IPS DF 19.7 (cell line): ENCODE results near the gene CELA2A.
"Not testable (repeated sequence)": the region's sequence is repeated elsewhere in the genome, so short reads cannot be mapped to it uniquely, and the experiment has no call there.

Source experiments
- DNase-seq: peaks from one replicate; pipeline ENCODE4 v3.0.0-alpha.2; 2013; ENCODE audit warnings: low read depth, low spot score

CELA2A gene

DNA sequence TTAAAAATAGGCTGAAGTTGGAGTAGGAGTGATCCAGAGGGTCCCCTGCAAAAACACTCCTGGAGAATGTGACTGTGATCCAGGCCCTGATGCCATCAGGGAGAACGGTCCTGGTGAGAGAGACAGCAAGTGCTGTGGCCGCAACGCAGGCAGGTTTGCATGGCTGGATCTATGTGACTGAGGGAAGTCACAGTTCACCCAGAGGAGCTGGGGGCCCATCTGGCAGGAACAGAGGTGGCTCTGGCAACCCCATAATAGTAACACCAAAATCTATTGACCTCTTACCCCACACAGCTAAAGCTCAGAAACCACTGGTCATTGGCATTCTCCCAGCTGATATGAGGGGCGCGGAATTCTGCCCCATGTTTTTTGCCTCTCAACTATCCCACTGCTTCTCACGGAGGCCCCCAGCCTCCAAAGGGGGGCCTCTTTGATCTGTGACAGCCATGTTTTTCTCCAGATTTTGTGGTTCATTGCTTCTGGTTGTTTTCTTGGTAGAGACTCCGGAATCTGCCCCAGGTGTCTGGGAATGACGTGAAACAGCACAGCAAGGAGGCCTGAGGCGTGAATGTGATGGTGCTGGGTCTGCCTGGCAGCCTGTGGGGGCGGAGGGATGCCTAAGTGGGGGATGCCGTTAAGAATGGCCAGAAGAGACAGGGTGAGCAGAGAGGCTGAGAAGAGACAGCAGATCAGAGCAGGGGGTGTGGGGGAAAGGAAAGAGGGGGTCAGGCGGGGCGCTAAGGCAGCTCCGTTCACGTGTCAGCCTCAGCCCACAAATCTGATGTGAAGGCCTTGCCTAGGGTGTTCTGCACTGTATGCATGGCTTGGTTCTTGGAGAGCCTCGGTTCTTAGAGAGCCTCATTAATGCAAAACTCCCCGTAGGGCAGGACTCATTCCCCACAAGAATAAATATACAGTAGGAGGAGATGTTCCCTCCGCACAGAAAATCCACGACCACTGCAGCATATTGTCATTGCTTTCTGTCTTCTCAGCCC lies 43.9 kb downstream of the CELA2A start:
- no peak for DNase-seq

DNA sequence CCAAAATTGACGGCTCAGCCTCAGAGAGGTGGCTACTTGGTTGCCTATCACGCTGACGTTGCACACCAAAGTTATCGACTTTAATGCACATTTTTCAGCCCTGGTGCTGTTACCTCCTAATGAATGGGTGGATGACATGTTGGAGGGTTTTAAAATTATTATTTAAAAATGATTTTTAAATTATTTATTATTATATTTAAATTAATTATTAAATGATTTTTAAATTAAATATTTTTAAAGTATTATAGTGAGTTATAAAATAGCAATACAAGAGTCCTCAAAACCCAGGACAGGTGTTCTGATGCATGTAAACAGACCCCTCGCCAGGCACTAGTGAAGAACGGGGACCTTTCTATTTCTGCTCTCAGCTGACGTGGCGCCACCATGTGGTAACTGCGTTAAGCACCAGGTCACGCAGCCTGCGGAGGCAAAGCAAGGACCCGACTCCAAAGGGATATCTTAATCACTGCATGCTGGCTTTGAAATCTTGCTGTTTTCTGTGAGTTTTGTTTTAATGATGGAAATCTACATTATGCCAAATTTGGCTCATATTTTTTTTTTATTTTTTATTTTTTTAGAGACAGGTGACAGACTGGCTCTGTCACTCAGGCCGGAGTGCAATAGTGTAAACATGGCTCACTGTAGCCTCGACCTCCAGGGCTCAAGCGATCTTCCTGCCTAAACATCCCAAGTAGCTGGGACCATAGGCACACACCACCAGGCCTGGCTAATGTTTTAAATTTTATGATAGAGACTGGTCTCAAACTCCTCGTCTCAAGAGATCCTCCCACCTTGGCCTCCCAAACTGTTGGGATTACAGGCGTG lies 44.9 kb downstream of the CELA2A start:
- peak; percentile 28 for DNase-seq

DNA sequence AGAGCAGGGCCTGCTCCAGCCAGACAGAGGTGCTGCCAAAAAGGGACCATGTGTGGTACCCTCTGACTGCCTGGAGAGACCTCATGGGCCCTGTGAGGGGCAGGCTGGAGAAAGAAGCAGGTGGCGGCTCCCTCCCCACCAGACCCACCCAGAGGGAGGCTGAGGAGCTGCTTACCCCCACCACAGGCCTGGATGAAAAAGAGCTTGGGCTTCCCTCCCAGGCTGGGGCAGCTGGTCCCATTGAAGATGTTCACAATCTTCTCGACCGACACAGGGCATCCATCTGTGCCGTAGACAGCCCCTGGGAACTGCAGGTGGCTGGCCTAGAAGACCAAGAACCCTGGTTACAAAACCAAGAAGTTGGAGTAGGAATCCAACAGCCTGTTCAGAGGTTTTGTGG lies 47.9 kb downstream of the CELA2A start:
- no peak for DNase-seq

DNA sequence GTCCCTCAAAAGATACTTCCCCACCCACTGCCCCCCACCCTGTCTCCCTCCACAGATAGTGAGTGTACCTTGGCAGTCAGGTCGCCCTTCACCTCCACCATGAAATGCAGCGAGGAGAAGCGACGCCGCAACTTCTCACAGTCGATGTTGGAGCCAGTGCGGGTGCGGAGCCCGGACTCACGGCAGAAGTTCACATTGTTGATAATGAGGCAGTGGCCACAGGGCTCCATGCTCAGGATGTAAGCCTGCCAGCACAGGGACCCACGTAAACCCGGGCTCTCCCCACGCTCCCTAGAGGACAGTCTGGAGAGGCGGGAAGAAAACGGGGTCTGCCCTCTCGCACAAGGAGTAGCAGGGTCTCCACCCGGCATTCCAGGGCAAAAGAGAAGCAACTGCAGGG lies 50.3 kb downstream of the CELA2A start:
- DNase-seq: no peak

DNA sequence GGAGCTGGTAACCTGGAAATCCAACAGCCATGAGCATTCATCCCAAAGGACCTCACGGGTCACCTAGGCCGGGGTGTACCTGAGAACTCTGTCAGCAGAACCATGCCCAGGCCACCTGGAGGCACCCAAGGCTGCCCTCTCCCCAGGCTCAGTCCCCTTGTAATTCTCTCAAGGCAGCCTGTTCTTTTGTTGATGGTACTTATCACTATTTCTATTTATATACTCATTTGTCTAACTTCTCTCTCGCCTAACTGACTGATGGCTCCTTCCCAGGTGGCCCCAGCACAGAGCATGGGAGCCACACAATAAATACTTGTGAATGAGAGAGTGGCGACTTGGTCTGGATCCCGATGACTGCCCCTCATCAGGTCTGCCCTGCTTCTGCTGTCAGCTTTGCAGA lies 50.7 kb downstream of the CELA2A start:
- no peak for DNase-seq

DNA sequence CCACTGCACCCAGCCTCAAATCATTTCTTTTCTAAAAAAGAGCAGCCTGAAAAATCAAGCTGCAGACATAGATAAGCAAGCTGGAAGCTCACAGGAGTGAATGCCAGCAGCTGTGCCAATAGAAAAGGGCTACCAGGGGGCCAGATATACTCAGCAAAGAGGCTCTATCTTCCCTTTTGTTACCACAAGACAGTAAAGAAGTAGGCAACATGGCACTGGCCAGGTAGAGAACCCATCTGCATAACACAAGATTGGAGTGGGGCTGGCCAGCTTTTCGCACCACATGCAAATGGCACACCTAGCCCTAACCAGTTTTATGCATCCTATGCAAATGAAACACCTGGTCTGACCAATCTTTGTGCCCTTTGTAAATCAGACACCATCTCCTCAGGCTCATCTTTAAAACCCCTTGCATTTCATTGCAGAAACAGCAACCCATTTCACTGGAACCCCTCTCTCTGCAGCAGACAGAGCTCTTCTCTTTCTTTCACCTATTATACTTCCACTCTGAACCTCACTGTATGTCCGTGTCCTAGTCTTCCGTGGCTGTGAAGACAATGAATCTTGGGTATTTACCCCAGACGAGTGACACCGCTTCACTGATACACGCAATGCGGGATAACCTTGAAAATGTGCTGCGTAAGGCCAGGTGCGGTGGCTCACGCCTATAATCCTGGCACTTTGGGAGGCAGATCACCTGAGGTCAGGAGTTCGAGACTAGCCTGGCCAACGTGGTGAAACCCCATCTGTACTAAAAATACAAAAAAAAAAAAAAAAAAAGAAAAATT lies 52.4 kb downstream of the CELA2A start:
- peak; percentile 94 for DNase-seq

DNA sequence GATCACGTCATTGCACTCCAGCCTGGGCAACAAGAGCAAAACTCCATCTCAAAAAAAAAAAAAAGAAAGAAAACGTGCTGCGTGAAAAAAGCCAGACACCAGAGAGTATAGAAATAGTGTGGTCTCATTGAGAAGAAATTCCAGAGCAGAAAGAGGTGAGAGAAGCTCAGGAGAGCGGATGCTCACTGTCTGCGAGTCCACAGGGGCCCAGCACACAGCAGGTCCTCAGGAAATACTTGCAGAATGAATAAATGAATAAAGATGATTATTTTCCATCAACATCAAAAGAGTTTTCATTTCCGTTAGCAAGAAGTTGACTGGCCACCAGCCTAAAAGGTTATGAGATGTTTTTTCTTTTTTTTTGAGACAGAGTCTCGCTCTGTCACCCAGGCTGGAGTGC lies 53.1 kb downstream of the CELA2A start:
- no peak for DNase-seq

DNA sequence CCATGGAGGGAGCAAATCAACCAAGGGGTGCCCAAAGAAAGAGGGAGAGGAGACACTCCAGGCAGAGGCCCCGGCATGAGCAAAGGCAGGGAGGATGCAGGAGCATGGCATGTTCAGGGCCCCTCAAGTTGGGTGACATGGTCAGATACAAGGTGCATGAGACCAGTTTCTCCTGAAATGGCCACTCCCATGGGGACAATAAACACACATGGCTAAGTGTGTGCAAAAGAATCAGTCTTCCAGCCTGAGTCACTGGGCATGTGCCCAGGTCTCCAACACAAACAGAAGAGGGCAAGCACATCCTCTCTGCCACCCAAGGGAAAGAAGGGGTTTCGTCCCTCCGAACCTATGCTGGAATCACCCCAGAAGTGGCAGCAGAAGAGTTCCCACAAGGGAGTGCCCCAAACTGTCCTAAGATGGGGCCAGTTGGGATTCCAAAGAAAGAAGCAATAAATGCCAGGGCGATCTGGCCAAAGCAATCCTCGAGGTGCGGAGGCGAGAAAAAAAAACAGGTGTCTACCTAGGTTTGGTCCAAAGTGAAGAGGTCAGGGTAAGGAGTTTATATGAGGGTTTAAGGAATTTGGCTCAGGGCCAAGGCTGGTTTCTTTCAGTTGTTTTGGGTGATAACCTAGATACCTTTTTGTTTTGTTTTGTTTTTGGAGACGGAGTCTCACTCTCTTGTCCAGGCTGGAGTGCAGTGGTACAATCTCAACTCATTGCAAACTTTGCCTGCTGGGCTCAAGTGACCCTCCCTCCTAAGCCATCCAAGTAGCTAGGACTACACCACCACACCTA lies 54.3 kb downstream of the CELA2A start:
- no peak for DNase-seq

DNA sequence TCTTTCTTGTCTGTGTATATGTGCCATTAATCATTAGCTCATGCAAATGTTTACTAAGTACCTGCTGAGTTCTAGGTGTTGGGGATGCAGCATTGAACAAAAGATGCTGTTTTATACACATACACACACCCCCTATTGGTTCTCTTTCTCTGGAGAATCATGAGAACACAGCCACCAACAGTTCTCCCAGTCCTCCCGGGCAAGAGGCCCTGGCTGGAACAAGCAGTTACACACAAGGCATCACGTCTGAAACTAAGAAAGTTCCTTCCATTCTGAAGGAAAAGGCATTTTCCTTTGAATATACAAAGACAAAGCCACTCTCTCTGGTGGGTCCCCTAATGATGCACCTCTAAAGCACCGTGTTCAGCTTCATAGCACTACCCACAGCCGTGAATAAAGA lies 56.7 kb downstream of the CELA2A start:
- DNase-seq: no peak

DNA sequence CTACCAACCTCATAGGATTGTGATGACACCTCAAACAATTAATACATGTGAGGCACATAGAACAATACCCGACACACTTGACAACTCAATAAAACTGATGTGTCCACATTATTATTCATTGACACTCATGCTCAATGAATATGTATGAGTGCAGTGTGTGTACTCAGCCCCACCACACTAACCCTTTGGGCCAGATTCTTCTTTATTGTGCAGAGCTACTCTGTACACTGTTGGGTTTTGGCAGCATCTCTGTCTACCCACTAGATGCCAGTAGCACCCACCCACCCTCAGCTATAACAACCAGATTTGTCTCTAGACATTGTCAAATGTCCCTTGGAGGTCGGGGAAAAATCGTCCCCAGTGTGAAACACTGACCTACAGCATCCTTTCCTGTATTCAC lies 57.4 kb downstream of the CELA2A start:
- no peak for DNase-seq

DNA sequence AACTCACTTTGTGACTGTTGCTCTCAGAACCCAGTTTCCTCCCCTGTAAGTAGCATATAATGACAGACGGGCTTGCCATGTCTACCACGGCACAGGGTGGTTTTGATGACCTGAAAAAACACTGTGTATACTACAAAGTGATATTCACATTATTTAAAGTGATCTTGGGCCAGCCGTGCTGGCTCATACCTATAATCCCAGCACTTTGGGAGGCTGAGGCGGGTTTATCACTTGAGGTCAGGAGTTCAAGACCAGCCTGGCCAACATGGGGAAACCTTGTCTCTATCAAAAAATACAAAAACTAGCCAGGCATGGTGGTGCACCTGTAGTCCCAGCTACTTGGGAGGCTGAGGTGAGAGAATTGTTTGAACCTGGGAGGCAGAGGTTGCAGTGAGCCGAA lies 58.0 kb downstream of the CELA2A start:
- DNase-seq: not testable (repeated sequence)

DNA sequence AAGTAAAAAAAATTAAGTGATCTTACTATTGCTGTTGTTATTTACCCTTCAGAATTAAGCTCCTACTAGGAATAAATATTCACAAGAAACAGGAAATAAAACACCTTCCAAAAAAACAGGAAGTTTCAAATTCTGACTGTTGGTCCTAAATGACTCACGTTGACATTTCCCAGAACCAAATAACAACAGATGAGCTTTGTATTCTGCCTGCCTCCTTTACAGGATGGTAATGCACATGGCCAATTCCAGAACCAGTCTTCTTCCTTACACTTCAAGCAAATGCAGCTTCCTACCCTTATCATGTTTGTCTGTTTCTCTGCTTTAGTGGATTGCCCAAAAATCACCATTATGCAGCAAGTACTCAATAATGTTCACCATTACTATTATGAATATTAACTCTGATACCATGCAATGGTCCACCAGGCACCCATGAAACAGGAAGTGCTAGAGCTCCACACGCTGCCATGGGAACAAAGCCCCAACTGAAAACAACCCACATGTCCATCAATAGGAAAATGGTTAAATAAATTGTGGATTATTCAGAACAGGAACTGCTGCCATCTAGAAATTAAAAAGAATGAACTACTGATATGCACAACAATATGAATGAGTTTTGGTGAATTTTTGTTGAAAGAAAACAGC lies 58.6 kb downstream of the CELA2A start:
- DNase-seq: no peak

DNA sequence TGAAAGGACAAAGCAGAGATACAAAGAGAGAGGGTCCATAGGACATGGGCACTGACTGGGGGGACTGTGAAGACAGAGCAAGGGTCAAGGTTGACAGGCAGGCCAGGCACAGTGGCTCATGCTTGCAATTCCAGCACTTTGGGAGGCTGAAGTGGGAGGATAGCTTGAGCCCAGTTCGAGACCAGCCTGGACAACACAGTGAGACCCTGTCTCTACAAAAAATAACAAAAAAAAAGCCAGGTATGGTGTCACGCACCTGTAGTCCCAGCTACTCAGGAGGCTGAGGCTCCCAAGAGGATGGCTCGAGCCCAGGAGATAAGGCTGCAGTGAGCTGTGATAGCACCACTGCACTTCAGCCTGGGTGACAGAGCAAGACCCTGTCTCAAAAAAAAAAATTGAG lies 63.1 kb downstream of the CELA2A start:
- no peak for DNase-seq

DNA sequence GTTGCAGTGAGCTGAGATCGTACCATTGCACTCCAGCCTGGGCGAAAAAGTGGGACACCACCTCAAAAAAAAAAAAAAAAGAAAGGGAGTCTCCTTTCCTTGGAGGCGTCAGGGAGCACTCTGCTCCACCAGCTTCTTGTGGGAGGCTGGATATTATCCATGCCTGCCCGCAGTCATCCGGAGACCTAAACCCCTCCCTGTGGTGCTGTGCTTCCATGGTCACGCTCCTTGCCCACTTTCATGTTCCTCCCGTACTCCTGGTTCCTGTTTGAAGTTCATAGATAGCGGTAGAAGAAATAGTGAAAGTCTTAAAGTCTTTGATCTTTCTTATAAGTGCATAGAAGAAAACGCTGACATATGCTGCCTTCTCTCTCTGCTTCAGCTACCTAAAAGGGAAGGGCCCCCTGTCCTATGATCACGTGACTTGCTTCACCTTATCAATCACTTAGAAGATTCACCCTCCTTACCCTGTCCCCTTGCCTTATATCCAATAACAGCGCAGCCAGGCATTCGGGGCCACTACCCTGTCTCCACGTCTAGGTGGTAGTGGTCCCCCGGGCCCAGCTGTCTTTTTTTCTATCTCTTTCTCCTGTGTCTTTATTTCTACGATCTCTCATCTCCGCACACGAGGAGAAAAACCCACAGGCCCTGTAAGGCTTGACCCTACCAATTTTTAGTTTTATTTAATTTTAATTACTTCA lies 64.8 kb downstream of the CELA2A start:
- DNase-seq: not testable (repeated sequence)
